Skin epidermis (tissue), 12 donors: Measurements from ENCODE around the gene ZNF668.
A peak's percentile ranks its signal among the peaks of the same experiment; 100 is the strongest.

Experiments
- H3K27ac ChIP-seq, 21 experiments: fragments of 200-600 bp; sonication (generic) in 11 of 21; one replicate each; pipeline ENCODE4 v1.5.0; 2020; ENCODE audit warnings: mild to moderate bottlenecking in 3 of 21, inconsistent platforms in 2 of 21, moderate library complexity in 2 of 21
- H3K4me3 ChIP-seq, 7 experiments: fragments of 200-600 bp; sonication (generic) in 2 of 7; one replicate each; pipeline ENCODE4 v1.5.0; 2020; ENCODE audit warnings: inconsistent platforms in 2 of 7, mild to moderate bottlenecking in 2 of 7, moderate library complexity in 1 of 7

Gene ZNF668

GRCh38 chr16:31071861-31072260 lies 2.2 kb downstream of the ZNF668 start:
- H3K27ac ChIP-seq = peak overlapping the region in 18 of 21 experiments; percentile 87 to 98 (median 96)
- peak overlapping the region in 4 of 7 experiments; percentile 61 to 97 (median 92) for H3K4me3 ChIP-seq

GRCh38 chr16:31067342-31067741 lies 6.7 kb downstream of the ZNF668 start:
- Histone ChIP-seq H3K4me3 (no peak overlapping the region), H3K27ac (peak overlapping the region in 1 of 21 experiments; percentile 16)

GRCh38 chr16:31064882-31065461 lies 9.1 kb downstream of the ZNF668 start:
- H3K27ac ChIP-seq = peak overlapping the region in 20 of 21 experiments; percentile 45 to 89 (median 77)
- no peak overlapping the region for H3K4me3 ChIP-seq

GRCh38 chr16:31063843-31064611 lies 10.0 kb downstream of the ZNF668 start:
- Histone ChIP-seq H3K4me3 (peak overlapping the region in 1 of 7 experiments; percentile 3), H3K27ac (peak overlapping the region in 20 of 21 experiments; percentile 30 to 89 (median 77))

GRCh38 chr16:31063495-31063842 lies 10.6 kb downstream of the ZNF668 start:
- Histone ChIP-seq H3K27ac (peak overlapping the region in 15 of 21 experiments; percentile 6 to 89 (median 77)), H3K4me3 (peak overlapping the region in 1 of 7 experiments; percentile 3)

- Histone ChIP-seq H3K4me3 (no peak overlapping the region), H3K27ac (no peak overlapping the region)
Measured at GRCh38 chr16:31061813-31062440, 12.1 kb downstream of the ZNF668 start.

GRCh38 chr16:31061126-31061812 lies 12.8 kb downstream of the ZNF668 start:
- Histone ChIP-seq H3K4me3 (no peak overlapping the region), H3K27ac (peak overlapping the region in 1 of 21 experiments; percentile 35)

GRCh38 chr16:31055613-31056012 lies 18.4 kb downstream of the ZNF668 start:
- Histone ChIP-seq H3K27ac (no peak overlapping the region), H3K4me3 (no peak overlapping the region)

- Histone ChIP-seq H3K4me3 (no peak overlapping the region), H3K27ac (peak overlapping the region in 6 of 21 experiments; percentile 31 to 76 (median 39))
Measured at GRCh38 chr16:31052114-31052513, 21.9 kb downstream of the ZNF668 start.

GRCh38 chr16:31050280-31051030 lies 23.6 kb downstream of the ZNF668 start:
- Histone ChIP-seq H3K27ac (no peak overlapping the region), H3K4me3 (no peak overlapping the region)

- no peak overlapping the region for H3K27ac ChIP-seq
- no peak overlapping the region for H3K4me3 ChIP-seq
Measured at GRCh38 chr16:31043898-31044481, 30.1 kb downstream of the ZNF668 start.

GRCh38 chr16:31043352-31043751 lies 30.7 kb downstream of the ZNF668 start:
- Histone ChIP-seq H3K27ac (no peak overlapping the region), H3K4me3 (no peak overlapping the region)

- Histone ChIP-seq H3K4me3 (no peak overlapping the region), H3K27ac (no peak overlapping the region)
Measured at GRCh38 chr16:31042866-31043265, 31.2 kb downstream of the ZNF668 start.

GRCh38 chr16:31038993-31039392 lies 35.0 kb downstream of the ZNF668 start:
- H3K4me3 ChIP-seq = no peak overlapping the region
- no peak overlapping the region for H3K27ac ChIP-seq

GRCh38 chr16:31036691-31037090 lies 37.3 kb downstream of the ZNF668 start:
- Histone ChIP-seq H3K27ac (no peak overlapping the region), H3K4me3 (no peak overlapping the region)

GRCh38 chr16:31033709-31034492 lies 40.1 kb downstream of the ZNF668 start:
- peak overlapping the region; percentile 61 to 98 (median 94) for H3K27ac ChIP-seq

GRCh38 chr16:31032736-31033708 lies 41.0 kb downstream of the ZNF668 start, which contains the start of gene STX4:
STX4 (plus strand) TSS chr16:31033558; CDS start chr16:31033806, 248 bp downstream.
- peak within 1 kb of the TSS; percentile 62 to 98 (median 84) for H3K4me3 ChIP-seq

More at GRCh38 chr16:31033709-31034492, 40.1 kb downstream of the ZNF668 start:
- H3K4me3 ChIP-seq = peak overlapping the region; percentile 62 to 98 (median 84)

More at GRCh38 chr16:31032736-31033708, 41.0 kb downstream of the ZNF668 start, which contains the start of gene STX4:
- H3K27ac ChIP-seq = peak within 1 kb of the TSS; percentile 76 to 98 (median 94)
